ENCODE data around the gene SEC16A. TPM values are rescaled to one million over a fixed set of nuclear protein-coding genes. Genes with fewer than 3 reads are reported as not detected.

SEC16A gene
- 10 to 100 TPM; 47.7 to 73.8 (median 62.5) TPM for total RNA-seq

GRCh38 chr9:136482793-136483588 is at the start of gene SEC16A:
TSS of gene SEC16A (minus strand) at chr9:136483040. CDS start at chr9:136477615, 5,425 bp downstream.
- Histone ChIP-seq H3K4me1 (peaks cover 19 to 24% of the 10 kb centered on the region in 2 donors), H3K27ac (peak within 1 kb of the TSS; percentile 98 to 99 (median 99)), H3K36me3 (no peaks in the 10 kb centered on the region), H3K27me3 (no peaks in the 10 kb centered on the region), H3K9me3 (no peaks in the 10 kb centered on the region), H3K4me3 (replicated peaks in 1 of 3) (peak within 1 kb of the TSS; percentile 78 to 92 (median 87))
- intact Hi-C loops (cut with DNase I) = no loop called here
- 0 to 1% methylated on average over 8 to 67 of the region's 109 CpGs for WGBS, 2 donors
- peak; percentile 99 for DNase-seq
- TF ChIP-seq CTCF (IDR thresholded peaks at IDR 0.05) (no peak), POLR2A (IDR thresholded peaks at IDR 0.05) (peak in 1 of 2 donors; percentile 84)

DNA sequence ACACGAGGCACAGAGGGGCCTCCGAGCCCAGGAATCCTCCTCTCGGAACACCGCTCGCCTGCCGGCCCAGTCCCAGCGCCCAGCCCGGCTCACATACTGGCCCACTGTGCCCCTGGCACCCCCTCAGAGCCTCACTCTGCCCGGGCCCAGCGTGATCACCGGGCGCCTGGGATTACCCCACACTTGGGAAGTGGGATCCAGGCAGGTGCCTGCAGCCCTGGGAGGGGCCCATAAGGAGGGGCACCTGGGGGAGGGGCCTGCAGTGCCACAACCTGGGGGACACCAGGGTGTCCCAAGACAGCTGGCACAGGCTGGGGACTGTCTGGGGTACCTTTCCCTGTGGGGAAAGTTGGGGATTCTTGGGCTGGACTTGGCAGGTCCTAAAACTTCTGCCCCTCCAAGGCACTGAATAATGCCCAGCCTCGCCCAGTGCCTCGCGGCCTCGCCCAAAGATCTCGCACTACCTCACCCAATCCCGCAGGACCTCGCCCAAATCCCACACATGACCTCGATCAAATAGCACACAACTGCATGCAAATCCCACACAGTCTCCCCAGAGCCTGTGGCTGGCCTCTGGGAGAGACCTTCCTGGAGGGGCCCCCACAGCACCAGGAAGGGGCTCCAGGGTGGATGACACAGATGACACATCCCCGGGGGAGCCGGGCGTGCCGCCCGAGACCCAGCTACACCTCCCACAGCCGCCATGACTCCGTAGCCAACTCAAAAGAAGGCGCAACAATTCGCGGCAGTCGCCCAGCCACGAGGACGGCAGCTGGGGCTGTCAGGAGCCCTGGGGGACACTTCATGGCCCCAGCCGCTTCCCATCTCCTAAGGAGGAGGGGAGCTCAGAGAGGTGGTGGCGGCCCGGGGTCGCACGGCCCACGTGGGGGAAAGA is 49.3 kb upstream of the SEC16A start:
- no peak overlapping the region for H3K4me3 ChIP-seq (replicated peaks in 1 of 3)
- no peaks in the 10 kb centered on the region for H3K27me3 ChIP-seq
- DNase-seq = no peak
- intact Hi-C loops (cut with DNase I) = no loop called here
- WGBS, 2 donors = 84 to 92% methylated on average over 21 to 38 of the region's 39 CpGs
- TF ChIP-seq CTCF (IDR thresholded peaks at IDR 0.05) (no peak), POLR2A (IDR thresholded peaks at IDR 0.05) (no peak)
- H3K4me1 ChIP-seq = peaks cover 7 to 57% of the 10 kb centered on the region in 2 donors
- H3K36me3 ChIP-seq = no peaks in the 10 kb centered on the region
- peak overlapping the region in 1 of 3 donors; percentile 38 for H3K27ac ChIP-seq
- no peaks in the 10 kb centered on the region for H3K9me3 ChIP-seq

GRCh38 chr9:136531186-136531903 is 48.5 kb upstream of the SEC16A start:
- no peak for DNase-seq
- Histone ChIP-seq H3K27me3 (no peaks in the 10 kb centered on the region), H3K4me3 (replicated peaks in 1 of 3) (no peak overlapping the region), H3K4me1 (peaks cover 9 to 58% of the 10 kb centered on the region in 2 donors), H3K27ac (peak overlapping the region in 1 of 3 donors; percentile 38), H3K9me3 (no peaks in the 10 kb centered on the region), H3K36me3 (no peaks in the 10 kb centered on the region)
- intact Hi-C loops (cut with DNase I) = no loop called here
- TF ChIP-seq CTCF (IDR thresholded peaks at IDR 0.05) = no peak
- no peak for TF ChIP-seq POLR2A (IDR thresholded peaks at IDR 0.05)
- WGBS, 2 donors = 75 to 83% methylated on average over 10 to 28 of the region's 37 CpGs

- TF ChIP-seq CTCF (IDR thresholded peaks at IDR 0.05) (no peak), POLR2A (IDR thresholded peaks at IDR 0.05) (no peak)
- no peaks in the 10 kb centered on the region for H3K9me3 ChIP-seq
- H3K27ac ChIP-seq = peak overlapping the region in 1 of 3 donors; percentile 38
- no peaks in the 10 kb centered on the region for H3K27me3 ChIP-seq
- intact Hi-C loops (cut with DNase I) = no loop called here
- WGBS, 2 donors = 60 to 68% methylated on average over 1 to 12 of the region's 20 CpGs
- no peaks in the 10 kb centered on the region for H3K36me3 ChIP-seq
- H3K4me1 ChIP-seq = peaks cover 17 to 62% of the 10 kb centered on the region in 2 donors
- no peak for DNase-seq
- H3K4me3 ChIP-seq (replicated peaks in 1 of 3) = no peak overlapping the region
These were observed 47.7 kb upstream of the SEC16A start for GRCh38 chr9:136530461-136531089.

Data from thyroid gland (tissue), 4 donors.